RCC 7860 (cell line): ENCODE data around the gene TMEM86A.
"Not testable (repeated sequence)": the region's sequence is repeated elsewhere in the genome, so short reads cannot be mapped to it uniquely, and the experiment has no call there.

ENCODE experiments used
- DNase-seq: peaks from one replicate; pipeline ENCODE4 v3.0.0-alpha.2; 2015; ENCODE audit warnings: low spot score
- FAIRE-seq: peaks from 2 replicates; lab custom pipeline; 2012; peaks lifted over from hg19 to GRCh38; lab: Jason Lieb, UNC

The TMEM86A gene

GRCh38 chr11:18698341-18699268 lies at the start of gene TMEM86A:
TMEM86A (plus strand) TSS chr11:18698779; CDS start chr11:18698887, 108 bp downstream.
- DNase-seq (peak; percentile 22), FAIRE-seq (no peak)

GRCh38 chr11:18650353-18650752 lies 48.2 kb upstream of the TMEM86A start:
- no peak for DNase-seq

GRCh38 chr11:18650859-18651557 lies 47.6 kb upstream of the TMEM86A start:
- FAIRE-seq (no peak), DNase-seq (no peak)

More at GRCh38 chr11:18650353-18650752, 48.2 kb upstream of the TMEM86A start:
- FAIRE-seq = no peak

GRCh38 chr11:18657673-18658072 lies 40.9 kb upstream of the TMEM86A start:
- DNase-seq (no peak), FAIRE-seq (no peak)

GRCh38 chr11:18665353-18665872 lies 33.2 kb upstream of the TMEM86A start:
- FAIRE-seq, DNase-seq: not testable (repeated sequence)

- DNase-seq (no peak), FAIRE-seq (no peak)
Measured at GRCh38 chr11:18668131-18668530, 30.4 kb upstream of the TMEM86A start.

GRCh38 chr11:18669219-18669596 lies 29.4 kb upstream of the TMEM86A start:
- FAIRE-seq (no peak), DNase-seq (no peak)

GRCh38 chr11:18669711-18670110 lies 28.9 kb upstream of the TMEM86A start:
- FAIRE-seq (no peak), DNase-seq (no peak)

- DNase-seq = no peak
- FAIRE-seq = no peak
Measured at GRCh38 chr11:18671246-18671645, 27.3 kb upstream of the TMEM86A start.

- DNase-seq, FAIRE-seq: not testable (repeated sequence)
Measured at GRCh38 chr11:18672209-18672608, 26.4 kb upstream of the TMEM86A start.

GRCh38 chr11:18676803-18677202 lies 21.8 kb upstream of the TMEM86A start:
- DNase-seq (no peak), FAIRE-seq (no peak)

GRCh38 chr11:18677560-18677959 lies 21.0 kb upstream of the TMEM86A start:
- FAIRE-seq (no peak), DNase-seq (no peak)

GRCh38 chr11:18681949-18682348 lies 16.6 kb upstream of the TMEM86A start:
- not testable (repeated sequence) for DNase-seq, FAIRE-seq

- DNase-seq = no peak
- FAIRE-seq = no peak
Measured at GRCh38 chr11:18682466-18682865, 16.1 kb upstream of the TMEM86A start.

- no peak for DNase-seq
- no peak for FAIRE-seq
Measured at GRCh38 chr11:18684267-18684666, 14.3 kb upstream of the TMEM86A start.

GRCh38 chr11:18691467-18692140 lies 7.0 kb upstream of the TMEM86A start:
- not testable (repeated sequence) for DNase-seq, FAIRE-seq

- no peak for DNase-seq
- FAIRE-seq = no peak
Measured at GRCh38 chr11:18692941-18693760, 5.4 kb upstream of the TMEM86A start.

- no peak for DNase-seq
- no peak for FAIRE-seq
Measured at GRCh38 chr11:18696638-18697225, 1.8 kb upstream of the TMEM86A start.

GRCh38 chr11:18697576-18697975 lies 1.0 kb upstream of the TMEM86A start:
- FAIRE-seq (no peak), DNase-seq (no peak)

- FAIRE-seq (no peak), DNase-seq (no peak)
Measured at GRCh38 chr11:18699269-18699596, 654 bp downstream of the TMEM86A start.
